Endothelial cell of umbilical vein (primary cell): ENCODE measurements around the gene CYGB. TPM values are rescaled to one million over a fixed set of nuclear protein-coding genes. Genes with fewer than 3 reads are reported as not detected.

Source experiments
- BruUV-seq: library from RNA; stranded (reverse); fragments of 400-500 nt; replicated peaks from 2 replicates; lab custom pipeline; 2021; lab: Mats Ljungman, UMichigan
- CTCF ChIA-PET: fragments of 300-600, 350-600 bp; sonication (Branson Sonifier 250); formaldehyde crosslinking; loops from one replicate; lab custom pipeline; 2021; ENCODE audit warnings: antibody characterized with exemption, inconsistent platforms; lab: Charles Lee
- POLR2A ChIA-PET: fragments of 300-600, 350-600 bp; sonication (Branson Sonifier 250); formaldehyde crosslinking; loops from one replicate; lab custom pipeline; 2021; ENCODE audit warnings: antibody characterized with exemption, inconsistent platforms; lab: Charles Lee
- DNase-seq: peaks from one replicate; pipeline ENCODE4 v3.0.0-alpha.2; 2011; ENCODE audit warnings: low read depth, low spot score
- FAIRE-seq: peaks from 2 replicates; lab custom pipeline; 2011; peaks lifted over from hg19 to GRCh38; lab: Jason Lieb, UNC
- H2AFZ ChIP-seq: 2 replicates; pipeline ENCODE4 v1.6.0; 2012; ENCODE audit warnings: low read depth, low read length, control low read depth, inconsistent platforms
- H3K27ac ChIP-seq: 2 replicates; pipeline ENCODE4 v1.5.1; 2011; ENCODE audit warnings: low read depth, mild to moderate bottlenecking, control low read depth, low read length, moderate library complexity; ENCODE audit not compliant: insufficient read depth
- H3K27me3 ChIP-seq, 2 experiments: 2 replicates each; pipeline versions ENCODE4 v1.6.0 to v1.6.1; 2011; ENCODE audit warnings: low read length in 2 of 2, mixed read lengths in 1 of 2; ENCODE audit not compliant: control insufficient read depth in 2 of 2, insufficient read depth in 2 of 2
- H3K36me3 ChIP-seq, 2 experiments: 2 replicates in 1 of 2; 3 replicates in 1 of 2; pipeline ENCODE4 v1.5.1; 2011; ENCODE audit warnings: low read length in 2 of 2, mild to moderate bottlenecking in 1 of 2, moderate library complexity in 1 of 2; ENCODE audit not compliant: control insufficient read depth in 2 of 2, insufficient read depth in 2 of 2; ENCODE audit errors: extremely low read depth in 1 of 2
- H3K4me1 ChIP-seq: 3 replicates; pipeline ENCODE4 v1.5.1; 2011; ENCODE audit warnings: mild to moderate bottlenecking, low read length; ENCODE audit not compliant: control insufficient read depth, insufficient read depth; ENCODE audit errors: extremely low read depth
- H3K4me2 ChIP-seq: 2 replicates; pipeline ENCODE4 v1.6.1; 2011; ENCODE audit warnings: low read length, control low read depth, mixed read lengths; ENCODE audit not compliant: insufficient read depth
- H3K4me3 ChIP-seq, 3 experiments: fragments of 200-600 bp in 1 of 3; sonication (generic), shearing (Covaris generic) in 1 of 3; replicated peaks in 1 of 3; 2 replicates each; pipeline ENCODE4 v1.5.1; 2011 to 2016; ENCODE audit warnings: control low read depth in 3 of 3, low read length in 3 of 3, mild to moderate bottlenecking in 2 of 3, inconsistent platforms in 1 of 3, low read depth in 1 of 3, moderate library complexity in 1 of 3; ENCODE audit not compliant: insufficient read depth in 1 of 3
- H3K79me2 ChIP-seq: 2 replicates; pipeline ENCODE4 v1.6.0; 2012; ENCODE audit warnings: low read length, inconsistent platforms; ENCODE audit not compliant: control insufficient read depth, insufficient read depth
- H3K9ac ChIP-seq: replicated peaks from 2 replicates; pipeline ENCODE3; 2011; ENCODE audit warnings: low read length, control low read depth; ENCODE audit not compliant: insufficient read depth; ENCODE audit errors: extremely low read depth
- H3K9me1 ChIP-seq: replicated peaks from 3 replicates; pipeline ENCODE4 v1.6.0; 2011; ENCODE audit warnings: mild to moderate bottlenecking, low read length; ENCODE audit not compliant: control insufficient read depth, insufficient read depth; ENCODE audit errors: extremely low read depth
- H3K9me3 ChIP-seq: replicated peaks from 2 replicates; pipeline ENCODE4 v1.5.1; 2012; ENCODE audit warnings: low read length, inconsistent platforms; ENCODE audit not compliant: control insufficient read depth, insufficient read depth
- H4K20me1 ChIP-seq: replicated peaks from 2 replicates; pipeline ENCODE3; 2011; ENCODE audit warnings: mild to moderate bottlenecking, low read length; ENCODE audit not compliant: control insufficient read depth, insufficient read depth; ENCODE audit errors: extremely low read depth
- EZH2 ChIP-seq: IDR thresholded peaks from 2 replicates; pipeline ENCODE4 v1.6.1; 2012; ENCODE audit warnings: borderline replicate concordance, low read depth, mild to moderate bottlenecking, moderate library complexity, low read length, inconsistent platforms; ENCODE audit not compliant: severe bottlenecking
- FOS ChIP-seq: IDR thresholded peaks from 2 replicates; pipeline ENCODE4 v1.6.1; 2011; ENCODE audit warnings: mild to moderate bottlenecking, low read length, moderate library complexity, borderline replicate concordance; ENCODE audit not compliant: insufficient read depth
- GATA2 ChIP-seq: IDR thresholded peaks from 2 replicates; pipeline ENCODE4 v1.7.0; 2011; ENCODE audit warnings: low read depth, mild to moderate bottlenecking, moderate library complexity, mixed read lengths, low read length; ENCODE audit not compliant: insufficient read length, insufficient read depth
- JUN ChIP-seq: IDR thresholded peaks from 2 replicates; pipeline ENCODE4 v1.6.1; 2011; ENCODE audit warnings: borderline replicate concordance, low read depth; ENCODE audit not compliant: insufficient read length, insufficient read depth
- MYC ChIP-seq: IDR thresholded peaks from one replicate; pipeline ENCODE4 v1.6.1; 2011; ENCODE audit warnings: mild to moderate bottlenecking, low read depth, low read length
- POLR2A ChIP-seq: IDR thresholded peaks from 2 replicates; pipeline ENCODE4 v1.6.1; 2012; ENCODE audit warnings: low read depth, mild to moderate bottlenecking, control low read depth, low read length
- POLR2AphosphoS5 ChIP-seq: IDR thresholded peaks from 2 replicates; pipeline ENCODE4 v1.6.1; 2012; ENCODE audit warnings: low read depth, mild to moderate bottlenecking, control low read depth, low read length, moderate library complexity; ENCODE audit not compliant: insufficient read depth
- dilution Hi-C: fragments of 300-500 bp; cut with MboI; formaldehyde crosslinking; loops from one replicate; pipeline ENCODE4 v1.15.0; 2019; ENCODE audit warnings: low sequenced_read_pairs; ENCODE audit not compliant: extremely low pct_ligation_motif_present
- intact Hi-C: fragments of 100-400 bp; cut with micrococcal nuclease; formaldehyde crosslinking; loops from one replicate; pipeline ENCODE4 v1.10.0; 2022
- polyA plus RNA-seq, 4 experiments: library from polyadenylated mRNA; depleted of rRNA in 3 of 4; stranded (reverse) in 3 of 4; unstranded in 1 of 4; fragments of >200 nt; gene quantifications; 2 replicates each; pipeline versions ENCODE4 v1.2.1 to v1.2.3, GENCODE V29; 2011 to 2012; ENCODE audit warnings: missing spikeins in 1 of 4
- total RNA-seq: library from RNA; stranded (reverse); gene quantifications from 2 replicates; pipeline ENCODE4 v1.2.3, GENCODE V29; 2021
- TF ChIP-seq, protein P1 (sequence below): IDR thresholded peaks from 2 replicates; pipeline ENCODE4 v1.6.1; 2011; ENCODE audit not compliant: insufficient read depth, insufficient read length
- TF ChIP-seq, protein P2 (sequence below), 2 donors: IDR thresholded peaks; 1 replicate in 1 of 2; 2 replicates in 1 of 2; pipeline ENCODE4 v1.5.1; 2011; ENCODE audit warnings: low read length in 2 of 2, mild to moderate bottlenecking in 2 of 2, moderate library complexity in 2 of 2, control low read depth in 1 of 2, inconsistent platforms in 1 of 2, low read depth in 1 of 2; ENCODE audit not compliant: insufficient read depth in 1 of 2; ENCODE audit errors: extremely low read depth in 1 of 2

Gene CYGB
- total and polyA plus RNA-seq, 2 donors (not counting 3 experiments of a cell fraction or from before 2014, with no cell fraction given), result 0.22 to 0.91 TPM

DNA sequence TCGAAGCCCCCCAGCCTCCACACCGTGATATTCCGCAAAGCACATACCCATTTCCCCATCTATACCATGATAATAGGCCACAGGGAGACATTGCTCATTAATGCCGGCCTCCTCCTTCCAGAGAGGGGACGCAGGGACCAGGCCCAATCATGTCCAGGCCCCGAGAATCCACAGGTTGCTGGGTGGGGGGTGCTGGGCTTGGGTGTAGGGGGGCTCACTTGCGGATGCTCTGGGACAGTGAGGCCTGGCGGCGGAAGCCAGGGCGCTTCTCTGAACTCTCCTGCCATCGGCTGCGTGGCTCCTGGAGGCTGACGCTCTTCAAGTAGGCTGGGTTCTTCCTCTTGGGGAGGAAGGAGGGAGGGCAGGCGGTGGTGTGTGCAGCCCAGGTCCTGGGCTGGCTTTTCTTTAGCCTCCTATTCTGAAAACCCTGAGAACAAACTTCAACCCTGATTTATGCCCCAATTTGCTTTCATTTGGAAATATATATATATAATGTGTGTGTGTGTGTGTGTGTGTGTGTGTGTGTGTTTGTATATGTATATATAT is 57.9 kb downstream of the CYGB start:
- Histone ChIP-seq H3K4me1 (peaks cover 5% of the 10 kb centered on the region), H3K4me3 (no peak overlapping the region), H3K79me2 (no peaks in the 10 kb centered on the region), H3K27me3 (no peaks in the 10 kb centered on the region), H3K36me3 (peaks cover 0 to 6% of the 10 kb centered on the region in 2 experiments), H3K9me1 (no peaks in the 10 kb centered on the region), H2AFZ (no peak overlapping the region), H3K27ac (no peak overlapping the region), H3K9me3 (no peaks in the 10 kb centered on the region), H3K9ac (no peak overlapping the region), H4K20me1 (no peaks in the 10 kb centered on the region), H3K4me2 (no peak overlapping the region)
- BruUV-seq, result no TSS peak
- ChIA-PET POLR2A (no interaction called here), CTCF (interaction anchor here (1.0 to 2.2 kb wide), 4 partner anchors 13 to 71 kb away, joined by 3 to 9 read pairs (median 4); no protein-coding TSS in a partner anchor)
- FAIRE-seq (no peak), DNase-seq (no peak)
- dilution Hi-C loops (no loop called here), intact Hi-C loops (no loop called here)
- TF ChIP-seq GATA2, result no peak
- TF ChIP-seq FOS, result no peak
- no peak for TF ChIP-seq POLR2A
- TF ChIP-seq, protein P1, sequence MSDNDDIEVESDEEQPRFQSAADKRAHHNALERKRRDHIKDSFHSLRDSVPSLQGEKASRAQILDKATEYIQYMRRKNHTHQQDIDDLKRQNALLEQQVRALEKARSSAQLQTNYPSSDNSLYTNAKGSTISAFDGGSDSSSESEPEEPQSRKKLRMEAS, result no peak
- no peak for TF ChIP-seq POLR2AphosphoS5
- TF ChIP-seq MYC, result no peak
- TF ChIP-seq, protein P2, sequence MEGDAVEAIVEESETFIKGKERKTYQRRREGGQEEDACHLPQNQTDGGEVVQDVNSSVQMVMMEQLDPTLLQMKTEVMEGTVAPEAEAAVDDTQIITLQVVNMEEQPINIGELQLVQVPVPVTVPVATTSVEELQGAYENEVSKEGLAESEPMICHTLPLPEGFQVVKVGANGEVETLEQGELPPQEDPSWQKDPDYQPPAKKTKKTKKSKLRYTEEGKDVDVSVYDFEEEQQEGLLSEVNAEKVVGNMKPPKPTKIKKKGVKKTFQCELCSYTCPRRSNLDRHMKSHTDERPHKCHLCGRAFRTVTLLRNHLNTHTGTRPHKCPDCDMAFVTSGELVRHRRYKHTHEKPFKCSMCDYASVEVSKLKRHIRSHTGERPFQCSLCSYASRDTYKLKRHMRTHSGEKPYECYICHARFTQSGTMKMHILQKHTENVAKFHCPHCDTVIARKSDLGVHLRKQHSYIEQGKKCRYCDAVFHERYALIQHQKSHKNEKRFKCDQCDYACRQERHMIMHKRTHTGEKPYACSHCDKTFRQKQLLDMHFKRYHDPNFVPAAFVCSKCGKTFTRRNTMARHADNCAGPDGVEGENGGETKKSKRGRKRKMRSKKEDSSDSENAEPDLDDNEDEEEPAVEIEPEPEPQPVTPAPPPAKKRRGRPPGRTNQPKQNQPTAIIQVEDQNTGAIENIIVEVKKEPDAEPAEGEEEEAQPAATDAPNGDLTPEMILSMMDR (IDR thresholded peaks at IDR 0.05; ENCODE audit: extremely low read depth in 1 of 2, insufficient read depth in 1 of 2, low read depth in 1 of 2, low read length in 2 of 2), result no peak
- TF ChIP-seq EZH2, result no peak
- no peak for TF ChIP-seq JUN
